Loucy (cell line): ENCODE data around the gene PIK3R5.

Source experiments
- CTCF ChIP-seq: fragments of 200-600 bp; sonication (generic); conservative IDR thresholded peaks from 2 replicates; pipeline ENCODE4 v1.5.1; 2014; ENCODE audit warnings: mild to moderate bottlenecking, antibody characterized with exemption, low read length
- EZH2phosphoT487 ChIP-seq: fragments of 200-600 bp; IDR thresholded peaks from 2 replicates; pipeline ENCODE4 v1.6.1; 2018; ENCODE audit warnings: antibody characterized with exemption, mild to moderate bottlenecking, moderate library complexity, borderline replicate concordance

- no peak for TF ChIP-seq EZH2phosphoT487
- no peak for TF ChIP-seq CTCF
These were observed 1.8 kb downstream of the PIK3R5 start for GRCh38 chr17:8963647-8964258.
